Effector CD4-positive, alpha-beta T cell (primary cell): Measurements from ENCODE around the gene RBM42.
"Not testable (repeated sequence)": the region's sequence is repeated elsewhere in the genome, so short reads cannot be mapped to it uniquely, and the experiment has no call there.

Experiments
- DNase-seq: peaks from one replicate; pipeline ENCODE4 v3.0.0-alpha.2; 2020
- total RNA-seq: gene quantifications from one replicate; lab custom pipeline; 2026; lab: John Stamatoyannopoulos, UW

The RBM42 gene
- 37.0 reads per million, percentile 61 among the genes with 10 or more reads in this experiment for total RNA-seq

GRCh38 chr19:35628565-35629331 is at the start of gene RBM42:
Gene RBM42, plus strand, starts transcription at chr19:35629036. Its CDS starts 118 bp downstream, at chr19:35629154.
- DNase-seq: peak; percentile 96

- no peak for DNase-seq
These were observed 46.1 kb upstream of the RBM42 start for GRCh38 chr19:35582760-35583159.

DNA sequence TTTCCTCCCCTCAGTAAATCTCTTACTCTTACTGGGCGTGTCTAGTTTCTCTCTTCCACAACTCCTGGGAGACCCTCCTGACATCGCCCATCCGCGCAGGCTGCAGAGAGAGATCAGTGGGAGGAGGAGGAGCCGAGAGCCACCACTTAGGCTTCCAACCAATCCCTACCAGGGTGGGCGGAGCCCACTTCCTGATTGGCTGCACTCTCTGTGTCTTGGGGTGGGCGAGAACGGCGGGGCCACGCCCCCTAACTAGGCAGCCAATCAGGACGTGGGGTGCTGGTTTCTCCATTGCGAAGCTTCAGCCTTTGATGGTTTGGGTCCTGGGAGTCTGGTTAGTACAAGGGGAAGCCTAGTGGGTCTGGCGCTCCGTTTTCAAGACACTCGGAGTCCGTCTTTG is 43.0 kb upstream of the RBM42 start, which contains the start of gene PMIS2:
TSS of gene PMIS2 (plus strand) at position 326 of the 400 bp plus-strand sequence. CDS start 87 bp downstream, outside the sequence.
- DNase-seq: no peak

DNA sequence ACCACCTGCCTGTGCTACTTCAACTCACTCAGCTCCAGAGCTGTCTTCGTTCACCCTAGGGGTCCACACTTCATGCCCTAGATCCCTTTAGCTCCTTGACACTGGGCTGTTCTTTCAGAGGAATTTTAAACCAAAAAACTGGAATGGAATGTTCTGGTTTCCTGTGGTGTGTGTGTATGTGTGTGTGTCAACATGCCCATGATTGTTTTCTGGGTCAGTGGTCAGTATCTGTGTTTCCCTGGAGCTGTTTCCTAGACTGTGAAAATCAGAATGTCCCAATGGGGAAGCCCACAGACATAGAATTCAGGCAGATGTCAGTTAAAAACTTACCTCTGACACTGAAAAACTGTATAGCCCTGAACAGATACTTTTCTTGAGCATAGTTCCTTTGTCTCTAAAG is 41.5 kb upstream of the RBM42 start:
- no peak for DNase-seq

DNA sequence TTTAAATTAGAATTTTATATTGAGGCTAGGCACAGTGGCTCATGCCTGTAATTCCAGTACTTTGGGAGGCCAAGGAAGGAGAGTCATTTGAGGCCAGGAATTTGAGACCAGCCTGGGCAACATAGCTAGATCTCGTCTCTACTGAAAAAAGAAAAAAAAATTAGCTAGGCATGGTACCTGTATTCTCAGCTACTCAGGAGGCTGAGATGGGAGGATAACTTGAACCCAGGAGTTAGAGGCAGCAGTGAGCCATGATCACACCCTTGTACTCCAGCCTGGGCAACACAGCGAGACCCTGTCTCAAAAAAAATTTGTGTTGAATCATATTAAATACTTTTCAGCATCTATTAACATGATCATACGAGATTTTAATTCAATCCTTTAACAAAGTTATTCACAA is 38.0 kb upstream of the RBM42 start:
- no peak for DNase-seq

DNA sequence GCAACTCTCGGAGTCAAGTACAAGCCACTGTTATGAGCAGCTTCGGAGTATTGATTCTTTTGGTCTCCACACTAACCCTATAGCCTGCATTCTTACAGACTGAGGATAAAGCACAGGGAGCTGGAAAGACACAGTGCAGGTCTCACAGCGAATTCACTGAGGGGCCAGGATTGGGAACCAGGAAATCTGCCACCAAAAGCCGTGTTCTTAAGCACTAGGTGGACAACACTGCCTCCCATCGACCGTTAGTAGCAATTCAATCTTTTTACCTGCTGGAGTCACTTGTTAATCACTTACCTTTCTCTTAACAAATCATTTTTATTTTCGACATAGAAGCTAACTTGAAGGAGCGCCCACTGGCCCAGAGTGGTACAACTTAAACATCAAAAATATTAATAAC is 36.6 kb upstream of the RBM42 start:
- no peak for DNase-seq

DNA sequence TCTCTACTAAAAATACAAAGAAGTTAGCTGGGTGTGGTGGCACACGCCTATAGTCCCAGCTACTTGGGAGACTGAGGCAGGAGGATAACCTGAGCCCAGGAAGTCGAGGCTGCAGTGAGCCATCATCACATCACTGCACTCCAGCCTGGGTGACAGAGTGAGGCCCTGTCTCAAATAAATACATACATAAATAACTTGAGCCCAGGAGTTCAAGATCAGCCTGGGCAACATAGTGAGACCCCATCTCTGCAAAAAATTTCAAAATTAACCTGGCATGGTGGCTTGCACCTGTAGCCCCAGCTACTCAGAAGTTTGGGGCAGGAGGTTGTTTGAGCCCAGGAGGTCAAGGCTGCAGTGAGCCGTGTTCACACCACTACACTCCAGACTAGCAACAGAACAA is 33.8 kb upstream of the RBM42 start:
- not testable (repeated sequence) for DNase-seq

- DNase-seq: no peak
These were observed 32.9 kb upstream of the RBM42 start for GRCh38 chr19:35595928-35596327.

DNA sequence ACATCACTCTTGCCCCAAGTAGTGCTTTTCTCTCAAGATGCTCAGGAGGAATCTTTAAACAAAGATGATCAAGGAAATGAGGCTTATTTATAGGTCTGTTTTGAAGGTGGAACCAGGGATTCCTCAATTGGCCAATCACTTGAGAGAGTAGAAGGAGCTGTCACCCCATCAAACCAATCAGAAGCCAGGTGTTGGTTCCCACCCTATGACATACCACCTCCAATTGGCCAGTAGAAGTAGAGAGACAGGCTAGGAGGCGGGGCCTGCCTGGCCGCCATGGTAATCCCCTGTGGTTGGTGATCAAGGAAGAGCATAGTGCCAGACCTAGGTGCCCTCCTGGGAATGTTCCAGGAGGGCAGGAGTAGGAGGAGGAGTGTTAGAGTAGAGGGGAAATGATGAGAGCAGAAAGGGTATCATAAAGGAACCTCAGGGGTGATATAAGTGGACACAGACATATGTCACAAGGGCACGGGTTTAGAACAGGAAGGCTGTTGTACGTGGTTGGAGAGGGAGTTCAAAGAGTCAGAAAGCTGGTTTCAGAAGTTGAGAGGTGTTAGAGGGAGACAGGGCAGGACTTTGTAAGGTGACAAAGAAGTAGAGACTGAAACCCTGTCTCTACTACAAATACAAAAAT is 32.4 kb upstream of the RBM42 start:
- DNase-seq: no peak

DNA sequence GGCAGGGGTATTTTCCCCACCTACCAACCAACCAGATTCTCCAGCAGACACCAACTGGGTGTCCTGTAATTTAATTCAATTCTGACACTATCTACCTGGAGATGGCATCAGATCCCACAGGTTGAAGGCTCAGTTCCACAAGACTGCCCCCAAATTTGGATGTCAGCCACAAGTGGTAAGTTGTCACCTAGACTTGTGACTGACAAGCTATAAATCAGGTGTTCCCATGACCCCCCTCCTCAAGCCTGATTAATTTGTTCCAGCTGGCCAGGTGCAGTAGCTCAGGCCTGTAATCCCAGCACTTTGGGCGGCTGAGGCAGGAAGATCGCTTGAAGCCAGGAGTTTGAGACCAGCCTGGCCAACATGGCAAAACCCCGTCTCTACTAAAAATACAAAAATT is 26.9 kb upstream of the RBM42 start:
- DNase-seq: no peak

DNA sequence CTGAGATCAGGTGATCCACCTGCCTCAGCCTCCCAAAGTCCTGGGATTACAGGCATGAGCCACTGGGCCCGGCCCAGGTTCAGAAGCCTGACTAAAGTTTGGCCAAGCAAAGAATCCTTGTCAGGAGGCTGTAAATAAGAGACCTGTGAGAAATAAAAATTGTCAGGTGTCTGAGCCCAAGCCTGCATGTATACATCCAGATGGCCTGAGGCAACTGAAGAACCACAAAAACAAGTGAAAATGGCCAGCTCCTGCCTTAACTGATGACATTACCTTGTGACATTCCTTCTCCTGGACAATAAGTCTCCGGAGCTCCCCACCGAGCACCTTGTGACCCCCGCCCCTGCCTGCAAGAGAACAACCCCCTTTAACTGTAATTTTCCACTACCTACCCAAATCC is 24.4 kb upstream of the RBM42 start:
- not testable (repeated sequence) for DNase-seq

GRCh38 chr19:35607170-35607569 is 21.7 kb upstream of the RBM42 start:
- DNase-seq: not testable (repeated sequence)

GRCh38 chr19:35607661-35608060 is 21.2 kb upstream of the RBM42 start:
- DNase-seq: no peak

DNA sequence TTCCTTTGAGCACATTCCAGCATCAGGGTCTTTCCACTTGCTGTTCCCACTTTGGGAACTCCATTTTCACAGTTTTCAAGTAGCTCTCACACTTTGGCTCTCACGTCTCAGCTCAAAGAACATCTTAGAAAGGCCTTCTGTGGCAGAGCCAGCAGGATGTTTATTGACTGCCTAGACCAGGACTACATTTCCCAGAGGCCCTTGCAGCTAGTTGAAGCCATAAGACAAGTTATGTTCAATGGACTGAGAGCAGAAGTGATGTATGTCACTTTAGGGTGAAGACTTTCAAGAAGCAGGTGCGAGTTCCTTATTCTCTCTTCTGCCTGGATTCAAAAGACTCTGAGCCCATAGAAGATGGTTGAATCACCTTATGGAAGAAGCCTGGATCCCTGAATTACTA is 20.6 kb upstream of the RBM42 start:
- no peak for DNase-seq

DNA sequence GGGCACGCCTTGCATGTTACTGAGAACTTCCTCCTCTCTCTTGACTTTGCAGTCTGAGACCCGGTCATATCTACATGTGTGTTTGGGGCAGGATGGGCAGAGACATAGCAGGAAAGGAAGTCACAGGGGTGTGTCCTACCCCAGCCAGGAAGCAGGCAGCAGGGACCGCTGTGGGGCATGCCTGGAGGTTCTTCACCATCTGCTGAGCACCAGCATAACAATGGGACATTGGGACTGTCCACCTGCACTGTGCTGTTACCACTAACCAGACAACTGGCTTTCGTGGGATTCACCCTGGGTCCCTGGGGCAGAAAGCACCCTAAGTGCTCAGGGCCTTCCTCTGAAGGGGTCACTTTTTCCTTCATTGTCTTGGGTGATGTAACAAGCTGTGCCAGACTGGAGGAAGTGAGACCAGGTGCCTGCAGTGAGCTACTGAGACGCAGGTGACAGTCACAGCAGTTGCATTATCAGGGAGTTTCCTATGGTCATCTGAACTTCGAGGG is 18.9 kb upstream of the RBM42 start:
- no peak for DNase-seq

GRCh38 chr19:35612224-35612558 is 16.6 kb upstream of the RBM42 start:
- no peak for DNase-seq

DNA sequence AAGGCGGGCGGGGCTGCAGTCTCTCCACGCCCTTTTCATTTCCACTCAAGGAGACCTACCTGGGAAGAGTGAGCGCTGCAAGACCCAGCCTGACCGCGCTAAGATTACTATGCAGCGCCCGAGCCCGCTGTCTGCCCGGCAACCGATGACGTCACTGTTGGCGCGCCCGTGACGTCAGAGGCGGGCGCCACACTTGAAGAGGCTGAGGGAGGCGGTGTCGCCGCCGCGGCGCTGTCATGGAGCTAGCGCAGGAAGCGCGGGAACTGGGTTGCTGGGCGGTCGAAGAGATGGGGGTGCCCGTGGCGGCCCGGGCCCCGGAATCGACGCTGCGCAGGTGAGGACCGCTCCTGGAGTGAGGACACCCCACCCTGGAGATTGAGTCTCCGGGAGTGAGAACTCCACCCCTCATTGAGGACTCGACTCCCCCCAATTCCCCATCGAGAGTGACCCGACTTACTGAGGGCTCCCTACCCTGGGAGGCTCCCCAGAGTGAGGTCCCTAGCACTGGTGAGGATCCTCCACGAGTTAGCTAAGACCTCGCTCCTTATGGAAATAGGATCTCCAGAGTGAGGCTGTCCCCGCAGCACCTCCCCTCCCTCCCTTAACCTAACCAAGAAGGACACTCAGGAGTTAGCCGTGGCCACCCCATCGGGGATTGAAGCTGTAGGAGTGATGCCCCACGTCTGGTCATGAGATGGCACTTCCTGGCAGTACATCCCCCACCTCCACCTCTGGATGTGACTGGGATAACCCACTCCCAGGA is 16.1 kb upstream of the RBM42 start, which contains the start of gene HAUS5:
TSS of gene HAUS5 (plus strand) at position 177 of the 763 bp plus-strand sequence. CDS start at position 237, 60 bp downstream.
- peak; percentile 93 for DNase-seq

GRCh38 chr19:35613574-35613973 is 15.3 kb upstream of the RBM42 start:
- no peak for DNase-seq

DNA sequence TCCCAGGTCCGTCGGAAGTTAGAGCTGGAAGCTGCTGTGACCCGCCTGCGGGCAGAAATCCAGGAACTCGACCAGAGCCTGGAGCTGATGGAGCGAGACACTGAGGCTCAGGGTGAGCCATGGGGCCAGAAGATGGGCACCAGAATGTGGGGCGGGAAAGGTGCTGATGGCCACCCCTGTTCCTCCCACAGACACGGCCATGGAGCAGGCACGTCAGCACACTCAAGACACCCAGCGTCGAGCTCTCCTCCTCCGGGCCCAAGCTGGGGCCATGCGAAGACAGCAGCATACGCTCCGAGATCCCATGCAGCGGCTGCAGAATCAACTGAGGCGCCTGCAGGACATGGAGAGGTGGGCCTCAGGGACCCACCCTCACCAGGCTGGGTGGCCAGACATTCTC is 13.8 kb upstream of the RBM42 start:
- no peak for DNase-seq

DNA sequence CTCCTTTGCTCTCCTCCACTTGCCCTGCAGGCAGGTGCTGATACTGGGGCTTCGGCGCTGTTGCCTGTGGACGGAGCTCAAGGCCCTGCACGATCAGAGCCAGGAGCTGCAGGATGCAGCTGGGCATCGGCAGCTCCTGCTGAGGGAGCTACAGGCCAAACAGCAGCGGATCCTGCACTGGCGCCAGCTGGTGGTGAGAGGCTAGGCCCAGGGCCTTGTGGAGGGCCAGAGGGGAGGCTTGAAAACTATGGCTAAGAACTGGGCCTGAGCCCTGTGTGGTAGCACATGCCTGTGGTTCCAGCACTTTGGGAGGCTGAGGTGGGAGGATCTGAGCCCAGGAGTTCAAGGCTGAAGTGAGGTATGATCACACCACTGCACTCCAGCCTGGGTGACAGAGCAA is 10.0 kb upstream of the RBM42 start:
- DNase-seq: no peak

- DNase-seq: no peak
These were observed 9.4 kb upstream of the RBM42 start for GRCh38 chr19:35619290-35619923.

DNA sequence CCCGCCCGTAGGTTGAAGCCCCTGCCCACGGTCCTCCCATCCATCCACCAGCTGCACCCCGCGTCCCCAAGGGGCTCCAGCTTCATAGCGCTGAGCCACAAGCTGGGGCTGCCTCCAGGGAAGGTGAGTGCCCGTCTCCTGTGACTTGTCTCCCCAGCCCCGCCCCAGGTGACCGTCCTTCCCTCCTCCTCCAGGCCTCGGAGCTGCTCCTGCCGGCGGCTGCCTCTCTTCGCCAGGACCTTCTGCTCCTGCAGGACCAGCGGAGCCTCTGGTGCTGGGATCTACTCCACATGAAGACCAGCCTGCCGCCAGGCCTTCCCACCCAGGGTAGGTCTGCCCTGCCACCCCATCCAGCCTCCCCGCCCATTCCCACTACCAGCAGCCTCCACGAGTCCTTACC is 8.8 kb upstream of the RBM42 start:
- DNase-seq: no peak

- DNase-seq: no peak
These were observed 7.1 kb upstream of the RBM42 start for GRCh38 chr19:35621708-35622107.
